A549 (cell line): Measurements from ENCODE around the gene EFNB2. TPM values are rescaled to one million over a fixed set of nuclear protein-coding genes. Genes with fewer than 3 reads are reported as not detected.

Experiments
- ATAC-seq, 2 experiments: fragments of 200-7000 bp in 1 of 2; fragments of >200 bp in 1 of 2; cut with Nextera tagmentation in 1 of 2; cut with Tn5 transposase in 1 of 2; 3 replicates each; pipeline versions ENCODE4 v1.8.0 to v1.9.1; 2018 to 2020; ENCODE audit warnings: mild to moderate bottlenecking in 1 of 2, moderate library complexity in 1 of 2
- CTCF ChIA-PET: fragments of 300-600 bp; sonication (Branson Sonifier 250); formaldehyde crosslinking; extraction: SDS; loops from one replicate; lab custom pipeline; 2021; ENCODE audit warnings: antibody characterized with exemption, inconsistent platforms; lab: Yijun Ruan, JAX
- POLR2A ChIA-PET: fragments of 350-600 bp; formaldehyde crosslinking; extraction: SDS; loops from one replicate; lab custom pipeline; 2021; ENCODE audit warnings: antibody characterized with exemption, inconsistent platforms; lab: Yijun Ruan, JAX
- DNase-seq, 2 experiments: peaks; one replicate each; pipeline versions ENCODE4 v3.0.0 to v3.0.0-alpha.2; 2011 to 2016; ENCODE audit warnings: low read depth in 1 of 2, low spot score in 1 of 2
- FAIRE-seq: peaks from 2 replicates; lab custom pipeline; 2011; peaks lifted over from hg19 to GRCh38; lab: Jason Lieb, UNC
- H3K27ac ChIP-seq, 2 experiments: fragments of >200 bp; sonication (Bioruptor Twin); formaldehyde crosslinking; 3 replicates each; pipeline ENCODE4 v1.5.1; 2016 to 2017
- H3K4me1 ChIP-seq: fragments of >200 bp; sonication (Bioruptor Twin); formaldehyde crosslinking; 3 replicates; pipeline ENCODE4 v1.6.1; 2016
- H3K4me2 ChIP-seq: fragments of >200 bp; sonication (Bioruptor Twin); formaldehyde crosslinking; 3 replicates; pipeline ENCODE4 v1.6.1; 2016
- H3K4me3 ChIP-seq: fragments of >200 bp; sonication (Bioruptor Twin); formaldehyde crosslinking; 3 replicates; pipeline ENCODE4 v1.5.1; 2016
- H3K9me3 ChIP-seq: fragments of >200 bp; sonication (Bioruptor Twin); formaldehyde crosslinking; 3 replicates; pipeline ENCODE4 v1.6.1; 2016
- BCL3 ChIP-seq: fragments of >200 bp; sonication (Bioruptor Twin); formaldehyde crosslinking; IDR thresholded peaks from 3 replicates; pipeline ENCODE4 v1.6.1; 2016
- BHLHE40 ChIP-seq: IDR thresholded peaks from 2 replicates; pipeline ENCODE4 v1.6.1; 2012; ENCODE audit warnings: low read depth, low read length, inconsistent platforms
- CBX8 ChIP-seq: fragments of 200-600 bp; sonication (generic); IDR thresholded peaks from 2 replicates; pipeline ENCODE4 v1.6.1; 2016
- EHF ChIP-seq: fragments of 250-450 bp; sonication (Bioruptor Pico); IDR thresholded peaks from 2 replicates; pipeline ENCODE4 v1.5.0; 2020; ENCODE audit warnings: mild to moderate bottlenecking
- FOSL2 ChIP-seq, 2 experiments: fragments of 450-650 bp in 1 of 2; fragments of >200 bp in 1 of 2; sonication (Bioruptor Twin) in 1 of 2; formaldehyde crosslinking; IDR thresholded peaks; 2 replicates each; pipeline versions ENCODE4 v1.5.0 to v1.6.1; 2016 to 2020; ENCODE audit warnings: mild to moderate bottlenecking in 1 of 2, moderate library complexity in 1 of 2
- HDAC2 ChIP-seq: fragments of 200-600 bp; sonication (generic); IDR thresholded peaks from 2 replicates; pipeline ENCODE4 v1.6.1; 2016
- HES2 ChIP-seq: fragments of >200 bp; sonication (Bioruptor Twin); formaldehyde crosslinking; IDR thresholded peaks from 2 replicates; pipeline ENCODE4 v1.6.1; 2016
- HEYL ChIP-seq: fragments of 250-450 bp; sonication (Bioruptor Pico); IDR thresholded peaks from 2 replicates; pipeline ENCODE4 v1.8.0; 2021; ENCODE audit warnings: mild to moderate bottlenecking, moderate library complexity
- HOXA7 ChIP-seq: fragments of 250-450 bp; sonication (Bioruptor Pico); IDR thresholded peaks from 2 replicates; pipeline ENCODE4 v1.5.0; 2020; ENCODE audit warnings: mild to moderate bottlenecking, moderate library complexity
- MAFK ChIP-seq: fragments of 450-650 bp; IDR thresholded peaks from 2 replicates; pipeline ENCODE4 v1.6.1; 2014; ENCODE audit not compliant: partially characterized antibody
- MAX ChIP-seq: IDR thresholded peaks from 2 replicates; pipeline ENCODE4 v1.6.1; 2012
- MYC ChIP-seq: IDR thresholded peaks from 2 replicates; pipeline ENCODE4 v1.6.1; 2012; ENCODE audit warnings: mild to moderate bottlenecking, inconsistent platforms, low read length, improper control_type of control experiment, borderline replicate concordance
- PBX3 ChIP-seq: IDR thresholded peaks from 2 replicates; pipeline ENCODE4 v1.6.1; 2012
- PHF8 ChIP-seq: fragments of 200-600 bp; sonication (generic); IDR thresholded peaks from 2 replicates; pipeline ENCODE4 v1.6.1; 2016; ENCODE audit warnings: low read depth, mild to moderate bottlenecking, antibody characterized with exemption, moderate library complexity, borderline replicate concordance
- RCOR1 ChIP-seq: fragments of 150-350 bp; IDR thresholded peaks from 2 replicates; pipeline ENCODE4 v1.6.1; 2014; ENCODE audit warnings: antibody characterized with exemption, low read length, low read depth
- RFX5 ChIP-seq: fragments of 450-650 bp; IDR thresholded peaks from 2 replicates; pipeline ENCODE4 v1.7.1; 2014; ENCODE audit warnings: antibody characterized with exemption, mild to moderate bottlenecking, moderate library complexity
- RNF2 ChIP-seq: fragments of 200-600 bp; sonication (generic); IDR thresholded peaks from 2 replicates; pipeline ENCODE4 v1.6.1; 2016; ENCODE audit warnings: low read depth, mild to moderate bottlenecking, antibody characterized with exemption, moderate library complexity, borderline replicate concordance
- SMC3 ChIP-seq: fragments of >200 bp; sonication (Bioruptor Twin); formaldehyde crosslinking; IDR thresholded peaks from 3 replicates; pipeline ENCODE4 v1.6.1; 2018; ENCODE audit warnings: inconsistent platforms
- TP53 ChIP-seq: fragments of 250-450 bp; sonication (Bioruptor Pico); IDR thresholded peaks from 2 replicates; pipeline ENCODE4 v1.5.0; 2021; ENCODE audit warnings: mild to moderate bottlenecking, moderate library complexity
- ZSCAN20 ChIP-seq: fragments of 250-450 bp; sonication (Bioruptor Pico); IDR thresholded peaks from 2 replicates; pipeline ENCODE4 v1.8.0; 2022; ENCODE audit warnings: mild to moderate bottlenecking, moderate library complexity
- WGBS: methylation state at CpG from one replicate; pipeline ENCODE4 v1.1.6; 2017; ENCODE audit errors: missing lambda C conversion rate; 5-methylcytosine and 5-hydroxymethylcytosine counted together
- polyA plus RNA-seq, 4 experiments: library from polyadenylated mRNA; depleted of rRNA in 3 of 4; stranded (reverse); fragments of >200 nt; fragmentation: RNase III in 1 of 4; extraction: RNeasy Plus Mini Kit Qiagen cat#74134 plus additional on column Dnase treatment in 1 of 4; gene quantifications; 2 replicates in 3 of 4; 3 replicates in 1 of 4; pipeline ENCODE4 v1.2.3, GENCODE V29; 2011 to 2017
- TF ChIP-seq, protein P1 (sequence below): fragments of >200 bp; sonication (Bioruptor Twin); formaldehyde crosslinking; IDR thresholded peaks from 3 replicates; pipeline ENCODE4 v1.5.1; 2016
- TF ChIP-seq, protein P2 (sequence below): fragments of 250-450 bp; sonication (Bioruptor Pico); IDR thresholded peaks from 2 replicates; pipeline ENCODE4 v1.5.0; 2020; ENCODE audit warnings: low read depth, mild to moderate bottlenecking, moderate library complexity

Gene EFNB2
- polyA plus RNA-seq, 2 of the 4 experiments (the other 2 are of a cell fraction), result 1.0 to 1.3 TPM

DNA sequence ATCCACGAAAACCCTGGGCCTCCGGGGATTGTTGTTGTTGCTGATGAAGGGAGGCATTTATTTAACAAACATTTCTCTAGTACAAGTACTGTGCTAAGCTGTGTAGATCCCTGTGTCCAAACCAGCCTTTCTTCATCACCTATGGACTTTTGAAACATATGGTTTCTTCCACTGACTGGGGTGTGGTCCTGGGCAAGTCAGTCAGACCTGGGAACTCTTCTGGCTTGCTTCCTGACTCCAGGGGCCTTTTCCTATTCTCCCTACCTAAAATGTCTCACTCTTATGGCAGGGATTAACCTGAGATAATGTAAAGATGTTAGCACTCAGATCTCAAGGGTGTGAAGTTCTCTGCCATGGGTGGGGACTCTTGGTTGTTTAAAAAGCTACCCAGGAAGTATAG, 46.8 kb downstream of the EFNB2 start:
- WGBS, result 83% methylated on average over 2 of the region's 2 CpGs
- ATAC-seq (no peak), FAIRE-seq (no peak), DNase-seq (no peak)
- TF ChIP-seq, protein P1, sequence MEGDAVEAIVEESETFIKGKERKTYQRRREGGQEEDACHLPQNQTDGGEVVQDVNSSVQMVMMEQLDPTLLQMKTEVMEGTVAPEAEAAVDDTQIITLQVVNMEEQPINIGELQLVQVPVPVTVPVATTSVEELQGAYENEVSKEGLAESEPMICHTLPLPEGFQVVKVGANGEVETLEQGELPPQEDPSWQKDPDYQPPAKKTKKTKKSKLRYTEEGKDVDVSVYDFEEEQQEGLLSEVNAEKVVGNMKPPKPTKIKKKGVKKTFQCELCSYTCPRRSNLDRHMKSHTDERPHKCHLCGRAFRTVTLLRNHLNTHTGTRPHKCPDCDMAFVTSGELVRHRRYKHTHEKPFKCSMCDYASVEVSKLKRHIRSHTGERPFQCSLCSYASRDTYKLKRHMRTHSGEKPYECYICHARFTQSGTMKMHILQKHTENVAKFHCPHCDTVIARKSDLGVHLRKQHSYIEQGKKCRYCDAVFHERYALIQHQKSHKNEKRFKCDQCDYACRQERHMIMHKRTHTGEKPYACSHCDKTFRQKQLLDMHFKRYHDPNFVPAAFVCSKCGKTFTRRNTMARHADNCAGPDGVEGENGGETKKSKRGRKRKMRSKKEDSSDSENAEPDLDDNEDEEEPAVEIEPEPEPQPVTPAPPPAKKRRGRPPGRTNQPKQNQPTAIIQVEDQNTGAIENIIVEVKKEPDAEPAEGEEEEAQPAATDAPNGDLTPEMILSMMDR, result no peak
- TF ChIP-seq TP53 (CRISPR knock-in tag), result no peak
- TF ChIP-seq BCL3, result no peak
- no peak for TF ChIP-seq MAX
- no peak for TF ChIP-seq HOXA7 (CRISPR knock-in tag)
- Histone ChIP-seq H3K27ac (no peak overlapping the region), H3K4me2 (no peak overlapping the region), H3K9me3 (no peaks in the 10 kb centered on the region), H3K4me1 (no peaks in the 10 kb centered on the region), H3K4me3 (no peak overlapping the region)
- CTCF ChIA-PET, result no interaction called here
- POLR2A ChIA-PET, result no interaction called here

DNA sequence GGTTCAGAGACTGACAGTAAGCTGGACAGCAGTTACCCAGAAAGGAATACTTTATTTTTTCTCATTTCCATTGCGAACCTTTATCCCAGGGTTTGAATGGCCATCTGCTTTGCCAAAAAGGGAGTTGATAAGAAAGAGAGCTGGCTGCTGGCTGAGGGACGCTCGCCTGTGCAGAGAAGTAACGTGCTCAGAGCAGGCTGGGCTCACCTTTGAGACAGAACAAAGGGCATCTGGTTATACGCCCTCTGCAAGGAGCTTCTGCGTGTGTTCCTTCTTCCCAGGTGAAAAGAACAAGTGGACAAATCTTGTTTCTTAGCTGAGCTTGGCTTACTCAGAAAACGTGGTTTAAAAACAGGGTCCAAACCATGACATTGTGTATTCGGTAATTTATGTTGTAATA, 47.4 kb downstream of the EFNB2 start:
- FAIRE-seq, result no peak
- ATAC-seq, result no peak
- no peaks in the 10 kb centered on the region for H3K4me1 ChIP-seq
- TF ChIP-seq HDAC2, result no peak
- TF ChIP-seq BHLHE40, result no peak
- no peak for TF ChIP-seq EHF (CRISPR knock-in tag)
- TF ChIP-seq, protein P2, sequence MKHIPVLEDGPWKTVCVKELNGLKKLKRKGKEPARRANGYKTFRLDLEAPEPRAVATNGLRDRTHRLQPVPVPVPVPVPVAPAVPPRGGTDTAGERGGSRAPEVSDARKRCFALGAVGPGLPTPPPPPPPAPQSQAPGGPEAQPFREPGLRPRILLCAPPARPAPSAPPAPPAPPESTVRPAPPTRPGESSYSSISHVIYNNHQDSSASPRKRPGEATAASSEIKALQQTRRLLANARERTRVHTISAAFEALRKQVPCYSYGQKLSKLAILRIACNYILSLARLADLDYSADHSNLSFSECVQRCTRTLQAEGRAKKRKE, result no peak
- TF ChIP-seq RFX5, result no peak
- TF ChIP-seq MAFK, result no peak
- TF ChIP-seq RNF2, result no peak
- TF ChIP-seq PBX3, result no peak
- no peak for TF ChIP-seq FOSL2 (IDR thresholded peaks at IDR 0.05)
- TF ChIP-seq FOSL2 (CRISPR knock-in tag; IDR thresholded peaks at IDR 0.05), result no peak
- TF ChIP-seq ZSCAN20 (CRISPR knock-in tag), result no peak
- no peak for TF ChIP-seq RCOR1
- TF ChIP-seq CBX8, result no peak
- no peak for TF ChIP-seq PHF8
- TF ChIP-seq SMC3, result no peak
- no peak for TF ChIP-seq MYC
- TF ChIP-seq, protein P1, result no peak
- no peak for TF ChIP-seq HEYL (CRISPR knock-in tag)
- TF ChIP-seq HES2, result no peak
- no peak for TF ChIP-seq BCL3
- no peaks in the 10 kb centered on the region for H3K9me3 ChIP-seq
- POLR2A ChIA-PET, result no interaction called here
- H3K27ac ChIP-seq, result no peak overlapping the region
- H3K4me2 ChIP-seq, result no peak overlapping the region
- DNase-seq, result no peak
- 70% methylated on average over 8 of the region's 8 CpGs for WGBS
- no peak overlapping the region for H3K4me3 ChIP-seq
- CTCF ChIA-PET, result no interaction called here
